ENCODE results near the gene RAB31.

The RAB31 gene

DNA sequence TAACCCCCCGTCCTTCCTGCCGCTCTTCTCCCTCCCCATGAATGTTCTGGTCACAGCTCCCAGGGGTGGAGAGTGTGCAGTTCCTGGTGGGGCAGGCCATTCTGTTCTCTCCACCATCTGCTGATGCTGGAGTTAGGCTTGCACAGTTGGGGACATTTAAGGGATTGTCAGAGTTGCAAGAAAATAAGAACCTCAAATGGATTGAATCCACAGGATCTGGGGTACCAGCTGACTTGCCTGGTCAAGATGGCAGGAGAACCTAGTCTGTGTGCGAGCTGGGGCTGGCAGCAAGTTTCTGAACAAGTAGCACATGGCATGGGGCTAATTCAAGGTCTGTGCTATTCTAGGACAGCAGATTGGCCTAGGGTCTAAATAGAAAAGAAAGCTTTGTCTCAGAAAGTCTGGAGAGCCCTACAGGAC is 116.9 kb downstream of the RAB31 start:
- Histone ChIP-seq H3K9me3 (ENCODE audit: severe bottlenecking) (no peaks in the 10 kb centered on the region), H3K4me1 (ENCODE audit: insufficient read depth, poor library complexity, severe bottlenecking) (peaks cover 47% of the 10 kb centered on the region), H3K36me3 (ENCODE audit: low read depth) (no peaks in the 10 kb centered on the region; the same call in 1 of the 2 replicates), H3K4me3 (ENCODE audit: severe bottlenecking) (no peak overlapping the region), H3K27me3 (ENCODE audit: insufficient read depth, poor library complexity, severe bottlenecking) (no peaks in the 10 kb centered on the region), H3K27ac (ENCODE audit: poor library complexity, severe bottlenecking) (peak overlapping the region; percentile 97)
- TF ChIP-seq, protein P1, sequence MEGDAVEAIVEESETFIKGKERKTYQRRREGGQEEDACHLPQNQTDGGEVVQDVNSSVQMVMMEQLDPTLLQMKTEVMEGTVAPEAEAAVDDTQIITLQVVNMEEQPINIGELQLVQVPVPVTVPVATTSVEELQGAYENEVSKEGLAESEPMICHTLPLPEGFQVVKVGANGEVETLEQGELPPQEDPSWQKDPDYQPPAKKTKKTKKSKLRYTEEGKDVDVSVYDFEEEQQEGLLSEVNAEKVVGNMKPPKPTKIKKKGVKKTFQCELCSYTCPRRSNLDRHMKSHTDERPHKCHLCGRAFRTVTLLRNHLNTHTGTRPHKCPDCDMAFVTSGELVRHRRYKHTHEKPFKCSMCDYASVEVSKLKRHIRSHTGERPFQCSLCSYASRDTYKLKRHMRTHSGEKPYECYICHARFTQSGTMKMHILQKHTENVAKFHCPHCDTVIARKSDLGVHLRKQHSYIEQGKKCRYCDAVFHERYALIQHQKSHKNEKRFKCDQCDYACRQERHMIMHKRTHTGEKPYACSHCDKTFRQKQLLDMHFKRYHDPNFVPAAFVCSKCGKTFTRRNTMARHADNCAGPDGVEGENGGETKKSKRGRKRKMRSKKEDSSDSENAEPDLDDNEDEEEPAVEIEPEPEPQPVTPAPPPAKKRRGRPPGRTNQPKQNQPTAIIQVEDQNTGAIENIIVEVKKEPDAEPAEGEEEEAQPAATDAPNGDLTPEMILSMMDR (IDR thresholded peaks at IDR 0.05; ENCODE audit: poor library complexity, severe bottlenecking), result no peak
- DNase-seq (ENCODE audit: low spot score) (no peak), ATAC-seq (ENCODE audit: low read depth) (no peak)

DNA sequence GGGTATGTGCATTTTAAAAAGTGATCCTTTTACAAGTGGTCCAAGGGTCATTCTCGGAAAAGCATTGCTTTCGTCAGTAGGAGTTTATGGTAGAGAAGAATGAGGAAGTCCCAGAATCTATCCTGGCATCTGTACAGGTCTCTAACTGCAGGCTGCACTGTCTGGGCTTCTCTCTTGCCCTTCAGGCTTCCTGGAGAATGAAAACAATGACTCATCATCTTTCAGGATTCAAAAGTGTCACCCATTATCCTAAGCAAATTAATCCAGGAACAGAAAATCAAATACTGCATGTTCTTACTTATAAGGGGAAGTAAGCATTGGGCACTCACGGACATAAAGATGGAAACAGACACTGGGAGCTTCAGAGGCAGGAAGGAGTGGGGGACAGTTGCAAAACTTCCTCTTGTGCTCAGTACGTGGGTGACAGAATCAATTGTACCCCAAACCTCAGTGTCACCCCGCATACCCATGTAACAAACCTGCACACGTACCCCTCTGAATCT is 117.5 kb downstream of the RAB31 start:
- no peak overlapping the region for H3K4me3 ChIP-seq (ENCODE audit: severe bottlenecking)
- ATAC-seq (ENCODE audit: low read depth) (peak; percentile 57), DNase-seq (ENCODE audit: low spot score) (no peak)
- H3K9me3 ChIP-seq (ENCODE audit: severe bottlenecking), result no peaks in the 10 kb centered on the region
- peaks cover 47% of the 10 kb centered on the region for H3K4me1 ChIP-seq (ENCODE audit: insufficient read depth, poor library complexity, severe bottlenecking)
- peak overlapping the region; percentile 97 for H3K27ac ChIP-seq (ENCODE audit: poor library complexity, severe bottlenecking)
- H3K36me3 ChIP-seq (ENCODE audit: low read depth), result no peaks in the 10 kb centered on the region
- TF ChIP-seq, protein P1 (IDR thresholded peaks at IDR 0.05; ENCODE audit: poor library complexity, severe bottlenecking), result no peak
- no peaks in the 10 kb centered on the region for H3K27me3 ChIP-seq (ENCODE audit: insufficient read depth, poor library complexity, severe bottlenecking)

DNA sequence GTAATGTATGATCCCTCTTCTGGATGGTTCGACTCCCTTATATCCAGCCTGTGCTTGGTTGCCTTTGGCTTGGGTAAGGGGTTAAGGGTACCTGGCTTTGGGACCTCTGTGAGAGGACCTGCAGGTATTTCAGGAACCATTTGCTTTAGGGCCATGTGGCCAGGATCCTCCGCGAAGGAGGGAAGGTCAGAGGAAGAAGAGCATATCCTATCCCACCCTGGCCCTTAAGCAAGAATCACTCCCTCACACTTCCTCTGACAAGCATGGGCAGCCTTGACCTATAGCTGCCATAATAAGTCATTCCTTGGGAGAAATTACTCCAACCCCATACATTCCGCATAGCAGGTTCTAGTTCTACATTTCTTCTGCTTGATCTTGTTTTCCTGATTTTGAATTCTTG is 118.6 kb downstream of the RAB31 start:
- no peaks in the 10 kb centered on the region for H3K9me3 ChIP-seq (ENCODE audit: severe bottlenecking)
- no peak for DNase-seq (ENCODE audit: low spot score)
- H3K36me3 ChIP-seq (ENCODE audit: low read depth), result no peaks in the 10 kb centered on the region
- no peaks in the 10 kb centered on the region for H3K27me3 ChIP-seq (ENCODE audit: insufficient read depth, poor library complexity, severe bottlenecking)
- H3K4me3 ChIP-seq (ENCODE audit: severe bottlenecking), result no peak overlapping the region
- H3K27ac ChIP-seq (ENCODE audit: poor library complexity, severe bottlenecking), result peak overlapping the region; percentile 97
- no peak for ATAC-seq (ENCODE audit: low read depth)
- TF ChIP-seq, protein P1 (IDR thresholded peaks at IDR 0.05; ENCODE audit: poor library complexity, severe bottlenecking), result no peak
- peaks cover 47% of the 10 kb centered on the region for H3K4me1 ChIP-seq (ENCODE audit: insufficient read depth, poor library complexity, severe bottlenecking)

- peak overlapping the region; percentile 97 for H3K27ac ChIP-seq (ENCODE audit: poor library complexity, severe bottlenecking)
- H3K27me3 ChIP-seq (ENCODE audit: insufficient read depth, poor library complexity, severe bottlenecking), result no peaks in the 10 kb centered on the region
- H3K36me3 ChIP-seq (ENCODE audit: low read depth), result no peaks in the 10 kb centered on the region
- no peak for DNase-seq (ENCODE audit: low spot score)
- no peak overlapping the region for H3K4me3 ChIP-seq (ENCODE audit: severe bottlenecking)
- TF ChIP-seq, protein P1 (IDR thresholded peaks at IDR 0.05; ENCODE audit: poor library complexity, severe bottlenecking), result no peak
- no peak for ATAC-seq (ENCODE audit: low read depth)
- H3K9me3 ChIP-seq (ENCODE audit: severe bottlenecking), result no peaks in the 10 kb centered on the region
- peaks cover 47% of the 10 kb centered on the region for H3K4me1 ChIP-seq (ENCODE audit: insufficient read depth, poor library complexity, severe bottlenecking)
Observed at GRCh38 chr18:9827211-9827792, 119.2 kb downstream of the RAB31 start.

DNA sequence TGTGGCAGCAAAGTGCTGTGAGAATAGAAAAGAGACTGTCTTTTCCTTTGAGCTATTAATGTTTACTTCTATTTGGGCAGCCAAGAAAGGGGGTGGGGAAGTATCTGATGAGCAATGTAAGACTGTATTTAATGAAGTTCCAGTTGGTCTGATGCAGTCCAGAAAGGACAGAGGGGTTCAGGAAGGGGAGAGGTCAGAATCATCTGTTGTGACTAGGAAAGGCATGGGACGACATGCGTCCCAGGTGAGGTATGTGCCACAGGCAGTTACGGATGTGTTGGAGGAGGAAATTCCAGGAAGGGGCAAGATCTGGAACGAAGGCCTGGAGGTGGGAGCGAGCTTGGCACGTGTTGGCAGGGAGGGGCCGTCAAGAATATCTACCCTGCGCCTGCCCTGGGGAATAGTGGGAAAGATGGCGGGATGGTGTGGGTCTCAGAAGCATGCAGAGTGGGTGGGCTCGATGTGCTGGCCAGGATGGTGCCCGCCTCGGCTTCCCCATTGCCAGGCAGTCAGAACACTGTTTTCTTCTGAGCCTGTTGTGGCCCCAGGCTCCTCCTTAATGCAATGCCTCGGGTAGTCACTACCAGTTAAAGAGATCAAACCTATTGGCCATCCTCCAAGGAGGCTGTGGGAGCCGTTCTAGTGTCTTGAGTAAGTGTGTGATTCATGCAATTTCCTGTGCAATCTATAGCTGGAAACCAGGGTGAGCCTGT is 119.8 kb downstream of the RAB31 start:
- peaks cover 47% of the 10 kb centered on the region for H3K4me1 ChIP-seq (ENCODE audit: insufficient read depth, poor library complexity, severe bottlenecking)
- peak overlapping the region; percentile 97 for H3K27ac ChIP-seq (ENCODE audit: poor library complexity, severe bottlenecking)
- H3K4me3 ChIP-seq (ENCODE audit: severe bottlenecking), result no peak overlapping the region
- TF ChIP-seq, protein P1 (IDR thresholded peaks at IDR 0.05; ENCODE audit: poor library complexity, severe bottlenecking), result no peak
- ATAC-seq (ENCODE audit: low read depth), result peak; percentile 91
- peak; percentile 92 for DNase-seq (ENCODE audit: low spot score)
- H3K9me3 ChIP-seq (ENCODE audit: severe bottlenecking), result no peaks in the 10 kb centered on the region
- no peaks in the 10 kb centered on the region for H3K27me3 ChIP-seq (ENCODE audit: insufficient read depth, poor library complexity, severe bottlenecking)
- H3K36me3 ChIP-seq (ENCODE audit: low read depth), result no peaks in the 10 kb centered on the region

Measured in RWPE2 (cell line).